Liver (tissue), 9 donors: Measurements from ENCODE around the gene UBE2U. TPM values are rescaled to one million over a fixed set of nuclear protein-coding genes. Genes with fewer than 3 reads are reported as not detected.

Experiments
- DNase-seq: peaks from one replicate; pipeline ENCODE4 v3.0.0-alpha.2; 2017; ENCODE audit warnings: low spot score
- H3K27ac ChIP-seq, 2 donors: one replicate each; pipeline ENCODE4 v1.7.0; 2013; ENCODE audit warnings: inconsistent platforms in 2 of 2, low read length in 2 of 2, control low read depth in 1 of 2, low read depth in 1 of 2, mild to moderate bottlenecking in 1 of 2
- H3K27me3 ChIP-seq, 4 donors: one replicate each; pipeline versions ENCODE4 v1.6.1 to v1.7.0; 2013; ENCODE audit warnings: low read length in 3 of 4, inconsistent platforms in 1 of 4, mild to moderate bottlenecking in 1 of 4, moderate library complexity in 1 of 4; ENCODE audit not compliant: control insufficient read depth in 4 of 4, insufficient read depth in 4 of 4
- H3K36me3 ChIP-seq, 4 donors: one replicate each; pipeline versions ENCODE4 v1.6.1 to v1.7.0; 2013; ENCODE audit warnings: low read length in 3 of 4, mild to moderate bottlenecking in 3 of 4, low read depth in 1 of 4, moderate library complexity in 1 of 4; ENCODE audit not compliant: control insufficient read depth in 4 of 4, insufficient read depth in 3 of 4
- H3K4me1 ChIP-seq, 4 donors: one replicate each; pipeline versions ENCODE4 v1.6.1 to v1.7.0; 2013; ENCODE audit warnings: low read length in 3 of 4, mild to moderate bottlenecking in 3 of 4, moderate library complexity in 1 of 4; ENCODE audit not compliant: control insufficient read depth in 4 of 4, insufficient read depth in 4 of 4
- H3K4me3 ChIP-seq, 3 donors: one replicate each; pipeline versions ENCODE4 v1.6.1 to v1.7.0; 2013; ENCODE audit warnings: low read length in 3 of 3, control low read depth in 1 of 3, low read depth in 1 of 3, mild to moderate bottlenecking in 1 of 3
- H3K9ac ChIP-seq, 2 donors: one replicate each; pipeline ENCODE4 v1.7.0; 2013; ENCODE audit warnings: low read length in 2 of 2, mild to moderate bottlenecking in 2 of 2, moderate library complexity in 2 of 2, control low read depth in 1 of 2, low read depth in 1 of 2
- H3K9me3 ChIP-seq, 4 donors: one replicate each; pipeline versions ENCODE4 v1.6.1 to v1.7.0; 2013; ENCODE audit warnings: low read length in 3 of 4; ENCODE audit not compliant: control insufficient read depth in 4 of 4
- CTCF ChIP-seq: fragments of 150-350 bp; IDR thresholded peaks from 2 replicates; pipeline ENCODE4 v1.5.1; 2017; ENCODE audit warnings: improper control_type of control experiment, low read depth, low read length; ENCODE audit not compliant: missing input control
- EGR1 ChIP-seq, 2 donors: IDR thresholded peaks; 2 replicates each; pipeline ENCODE4 v1.6.1; 2016 to 2018; ENCODE audit warnings: antibody characterized with exemption in 2 of 2, low read depth in 2 of 2
- FOXA1 ChIP-seq: IDR thresholded peaks from 2 replicates; pipeline ENCODE4 v1.6.1; 2016; ENCODE audit warnings: antibody characterized with exemption
- FOXA2 ChIP-seq: IDR thresholded peaks from 2 replicates; pipeline ENCODE4 v1.6.1; 2016; ENCODE audit warnings: antibody characterized with exemption
- GABPA ChIP-seq, 2 donors: IDR thresholded peaks in 1 of 2; conservative IDR thresholded peaks in 1 of 2; 2 replicates each; pipeline ENCODE4 v1.6.1; 2016; ENCODE audit warnings: antibody characterized with exemption in 2 of 2, mild to moderate bottlenecking in 1 of 2, moderate library complexity in 1 of 2
- HNF4A ChIP-seq, 2 donors: conservative IDR thresholded peaks; 2 replicates each; pipeline ENCODE4 v1.6.1; 2016; ENCODE audit warnings: antibody characterized with exemption in 2 of 2, mild to moderate bottlenecking in 2 of 2
- HNF4G ChIP-seq: IDR thresholded peaks from 2 replicates; pipeline ENCODE4 v1.6.1; 2016; ENCODE audit warnings: antibody characterized with exemption
- MAX ChIP-seq: IDR thresholded peaks from 2 replicates; pipeline ENCODE4 v1.6.1; 2016; ENCODE audit warnings: antibody characterized with exemption
- NR2F2 ChIP-seq: IDR thresholded peaks from 2 replicates; pipeline ENCODE4 v1.6.1; 2016; ENCODE audit warnings: antibody characterized with exemption
- RXRA ChIP-seq, 2 donors: IDR thresholded peaks; 2 replicates each; pipeline ENCODE4 v1.6.1; 2017 to 2018; ENCODE audit warnings: antibody characterized with exemption in 2 of 2, mild to moderate bottlenecking in 1 of 2
- YY1 ChIP-seq: IDR thresholded peaks from 2 replicates; pipeline ENCODE4 v1.6.1; 2016; ENCODE audit warnings: antibody characterized with exemption, mild to moderate bottlenecking
- WGBS: extraction: QIAGEN DNeasy Blood & Tissue Kit; methylation state at CpG from one replicate; pipeline ENCODE4 v1.1.7; 2013; 5-methylcytosine and 5-hydroxymethylcytosine counted together
- polyA plus RNA-seq, 2 donors: library from polyadenylated mRNA; stranded (reverse) in 1 of 2; unstranded in 1 of 2; fragments of 200-250 nt in 1 of 2; fragments of >200 nt in 1 of 2; fragmentation: Nextera tagmentation in 1 of 2; extraction: Ambion mirVana in 1 of 2; gene quantifications; one replicate each; pipeline versions ENCODE4 v1.2.1 to v1.2.3, GENCODE V29; 2013 to 2015
- total RNA-seq, 2 donors: library from RNA; depleted of rRNA; stranded (reverse); fragments of >200 nt; gene quantifications; one replicate each; pipeline ENCODE4 v1.2.3, GENCODE V29; 2014
- TF ChIP-seq, protein P1 (sequence below): IDR thresholded peaks from 2 replicates; pipeline ENCODE4 v1.6.1; 2016; ENCODE audit warnings: antibody characterized with exemption
- TF ChIP-seq, protein P2 (sequence below): IDR thresholded peaks from 2 replicates; pipeline ENCODE4 v1.6.1; 2016; ENCODE audit warnings: antibody characterized with exemption
- donor health status: healthy.
- donor health status: healthy.
- donor health status: healthy.
- donor health status: healthy.
- donor health status: healthy.

The UBE2U gene
- total and polyA plus RNA-seq, 4 donors, result not detected

GRCh38 chr1:64280001-64280400 is 76.6 kb downstream of the UBE2U start (continued):
- TF ChIP-seq, protein P1, sequence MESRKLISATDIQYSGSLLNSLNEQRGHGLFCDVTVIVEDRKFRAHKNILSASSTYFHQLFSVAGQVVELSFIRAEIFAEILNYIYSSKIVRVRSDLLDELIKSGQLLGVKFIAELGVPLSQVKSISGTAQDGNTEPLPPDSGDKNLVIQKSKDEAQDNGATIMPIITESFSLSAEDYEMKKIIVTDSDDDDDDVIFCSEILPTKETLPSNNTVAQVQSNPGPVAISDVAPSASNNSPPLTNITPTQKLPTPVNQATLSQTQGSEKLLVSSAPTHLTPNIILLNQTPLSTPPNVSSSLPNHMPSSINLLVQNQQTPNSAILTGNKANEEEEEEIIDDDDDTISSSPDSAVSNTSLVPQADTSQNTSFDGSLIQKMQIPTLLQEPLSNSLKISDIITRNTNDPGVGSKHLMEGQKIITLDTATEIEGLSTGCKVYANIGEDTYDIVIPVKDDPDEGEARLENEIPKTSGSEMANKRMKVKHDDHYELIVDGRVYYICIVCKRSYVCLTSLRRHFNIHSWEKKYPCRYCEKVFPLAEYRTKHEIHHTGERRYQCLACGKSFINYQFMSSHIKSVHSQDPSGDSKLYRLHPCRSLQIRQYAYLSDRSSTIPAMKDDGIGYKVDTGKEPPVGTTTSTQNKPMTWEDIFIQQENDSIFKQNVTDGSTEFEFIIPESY, result no peak
- TF ChIP-seq, protein P2, sequence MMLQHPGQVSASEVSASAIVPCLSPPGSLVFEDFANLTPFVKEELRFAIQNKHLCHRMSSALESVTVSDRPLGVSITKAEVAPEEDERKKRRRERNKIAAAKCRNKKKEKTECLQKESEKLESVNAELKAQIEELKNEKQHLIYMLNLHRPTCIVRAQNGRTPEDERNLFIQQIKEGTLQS, result no peak
- TF ChIP-seq HNF4A (conservative IDR thresholded peaks at IDR 0.05), result no peak
- no peak for TF ChIP-seq MAX
- no peak for TF ChIP-seq NR2F2

- Histone ChIP-seq H3K36me3 (no peaks in the 10 kb centered on the region), H3K4me3 (no peak overlapping the region), H3K4me1 (no peaks in the 10 kb centered on the region), H3K9me3 (no peaks in the 10 kb centered on the region), H3K9ac (no peak overlapping the region), H3K27me3 (no peaks in the 10 kb centered on the region), H3K27ac (no peak overlapping the region)
- TF ChIP-seq GABPA (IDR thresholded peaks at IDR 0.05 in 1 of 2, conservative IDR thresholded peaks at IDR 0.05 in 1 of 2) (no peak), FOXA1 (no peak), HNF4G (no peak), EGR1 (IDR thresholded peaks at IDR 0.05; ENCODE audit: low read depth in 2 of 2) (no peak), CTCF (no peak), YY1 (no peak), RXRA (IDR thresholded peaks at IDR 0.05) (no peak), FOXA2 (no peak), HNF4A (conservative IDR thresholded peaks at IDR 0.05) (no peak)
- TF ChIP-seq, protein P1, result no peak
- WGBS, result 73% methylated on average over 4 of the region's 4 CpGs
- DNase-seq, result no peak
These were observed 78.9 kb downstream of the UBE2U start for GRCh38 chr1:64282351-64282750.

DNA sequence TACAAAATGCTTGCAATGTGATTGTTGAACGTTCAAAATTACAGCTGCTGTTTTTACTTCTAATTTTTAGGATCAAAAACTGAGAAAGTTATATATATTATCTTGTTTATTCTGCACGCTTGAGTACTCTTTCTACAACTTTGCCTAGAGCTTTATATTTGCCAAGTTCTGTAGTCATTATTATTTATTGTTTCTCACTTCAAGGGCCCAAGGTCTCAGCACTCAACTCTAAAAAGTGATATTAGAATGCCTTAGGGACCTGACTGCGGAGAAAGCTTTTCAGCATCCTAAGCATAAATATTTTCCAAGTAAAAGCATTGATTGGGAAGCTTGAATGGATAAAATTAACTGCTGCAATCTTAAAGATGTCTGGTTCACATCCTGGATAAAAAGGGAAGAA is 83.6 kb downstream of the UBE2U start:
- Histone ChIP-seq H3K27ac (no peak overlapping the region), H3K27me3 (no peaks in the 10 kb centered on the region), H3K9ac (no peak overlapping the region), H3K9me3 (no peaks in the 10 kb centered on the region), H3K36me3 (no peaks in the 10 kb centered on the region), H3K4me3 (no peak overlapping the region), H3K4me1 (no peaks in the 10 kb centered on the region)
- TF ChIP-seq NR2F2, result no peak
- TF ChIP-seq FOXA2, result no peak
- no peak for DNase-seq
- 77% methylated on average over 3 of the region's 3 CpGs for WGBS
